ENCODE data around the gene CCS. TPM values are rescaled to one million over a fixed set of nuclear protein-coding genes. Genes with fewer than 3 reads are reported as not detected.

Gene CCS
- total RNA-seq, 1 experiment from 2014 or later: 25.8 TPM

- intact Hi-C loops (cut with micrococcal nuclease): loop anchor here (5.0 kb wide), 1 partner anchor 67 kb away; no protein-coding TSS in a partner anchor
- peak overlapping the region; percentile 97 for H3K4me3 Mint-ChIP-seq (ENCODE audit: unreplicated experiment)
- peaks cover 100% of the 10 kb centered on the region for H3K36me3 Mint-ChIP-seq (ENCODE audit: insufficient read depth, unreplicated experiment)
- no peak overlapping the region for H3K27ac Mint-ChIP-seq (ENCODE audit: low read depth, unreplicated experiment)
- ChIA-PET POLR2A (interaction anchor here (1.0 to 17.6 kb wide), 2 partner anchors 10 to 24 kb away, joined by 4 to 420 read pairs; partner anchors contain the start of gene RBM14), CTCF (interaction anchor here (0.6 kb wide), 1 partner anchor 22 kb away, joined by 3 read pairs; no protein-coding TSS in a partner anchor)
- no peaks in the 10 kb centered on the region for H3K9me3 Mint-ChIP-seq (ENCODE audit: unreplicated experiment)
- H3K4me1 Mint-ChIP-seq (ENCODE audit: insufficient read depth, unreplicated experiment): peaks cover 59% of the 10 kb centered on the region
- no TSS peak for BruUV-seq (replicated peaks)
- DNase-seq (ENCODE audit: unreplicated experiment): no peak
- TF ChIP-seq CTCF (IDR thresholded peaks at IDR 0.05; ENCODE audit: unreplicated experiment): no peak
- no peaks in the 10 kb centered on the region for H3K27me3 Mint-ChIP-seq (ENCODE audit: insufficient read depth, unreplicated experiment)
These were observed 50.9 kb downstream of the CCS start for GRCh38 chr11:66643745-66644437.

- Mint-ChIP-seq H3K27me3 (ENCODE audit: insufficient read depth, unreplicated experiment) (no peaks in the 10 kb centered on the region), H3K36me3 (ENCODE audit: insufficient read depth, unreplicated experiment) (peaks cover 100% of the 10 kb centered on the region), H3K4me3 (ENCODE audit: unreplicated experiment) (no peak overlapping the region), H3K4me1 (ENCODE audit: insufficient read depth, unreplicated experiment) (peaks cover 38% of the 10 kb centered on the region), H3K27ac (ENCODE audit: low read depth, unreplicated experiment) (no peak overlapping the region), H3K9me3 (ENCODE audit: unreplicated experiment) (no peaks in the 10 kb centered on the region)
- intact Hi-C loops (cut with micrococcal nuclease): no loop called here
- no peak for TF ChIP-seq CTCF (IDR thresholded peaks at IDR 0.05; ENCODE audit: unreplicated experiment)
- BruUV-seq (replicated peaks): no TSS peak
- ChIA-PET CTCF (no interaction called here), POLR2A (interaction anchor here (0.9 to 5.2 kb wide), 3 partner anchors 9 to 40 kb away, joined by 4 to 48 read pairs (median 6); partner anchors contain the start of gene RBM4)
- DNase-seq (ENCODE audit: unreplicated experiment): no peak
These were observed 53.8 kb downstream of the CCS start for GRCh38 chr11:66646828-66647227.

- no peak for TF ChIP-seq CTCF (IDR thresholded peaks at IDR 0.05; ENCODE audit: unreplicated experiment)
- ChIA-PET CTCF (interaction anchor here (0.6 kb wide), 1 partner anchor 582 kb away, joined by 3 read pairs; no protein-coding TSS in a partner anchor), POLR2A (interaction anchor here (1.9 to 5.2 kb wide), 2 partner anchors 12 to 33 kb away, joined by 6 to 48 read pairs; partner anchors contain the start of genes RBM14 and RBM4)
- BruUV-seq (replicated peaks): no TSS peak
- Mint-ChIP-seq H3K4me1 (ENCODE audit: insufficient read depth, unreplicated experiment) (peaks cover 26% of the 10 kb centered on the region), H3K27ac (ENCODE audit: low read depth, unreplicated experiment) (no peak overlapping the region), H3K9me3 (ENCODE audit: unreplicated experiment) (no peaks in the 10 kb centered on the region), H3K4me3 (ENCODE audit: unreplicated experiment) (no peak overlapping the region), H3K27me3 (ENCODE audit: insufficient read depth, unreplicated experiment) (no peaks in the 10 kb centered on the region), H3K36me3 (ENCODE audit: insufficient read depth, unreplicated experiment) (peaks cover 95% of the 10 kb centered on the region)
- intact Hi-C loops (cut with micrococcal nuclease): no loop called here
- DNase-seq (ENCODE audit: unreplicated experiment): no peak
These were observed 56.9 kb downstream of the CCS start for GRCh38 chr11:66649903-66650302.

- Mint-ChIP-seq H3K27ac (ENCODE audit: low read depth, unreplicated experiment) (no peak overlapping the region), H3K4me3 (ENCODE audit: unreplicated experiment) (no peak overlapping the region), H3K4me1 (ENCODE audit: insufficient read depth, unreplicated experiment) (peaks cover 19% of the 10 kb centered on the region), H3K9me3 (ENCODE audit: unreplicated experiment) (no peaks in the 10 kb centered on the region), H3K36me3 (ENCODE audit: insufficient read depth, unreplicated experiment) (peaks cover 94% of the 10 kb centered on the region), H3K27me3 (ENCODE audit: insufficient read depth, unreplicated experiment) (no peaks in the 10 kb centered on the region)
- no peak for DNase-seq (ENCODE audit: unreplicated experiment)
- CTCF ChIA-PET: interaction anchor here (1.3 kb wide), 1 partner anchor 10 kb away, joined by 3 read pairs; no protein-coding TSS in a partner anchor
- BruUV-seq (replicated peaks): no TSS peak
- POLR2A ChIA-PET: interaction anchor here (0.8 to 5.2 kb wide), 4 partner anchors 10 to 28 kb away, joined by 3 to 48 read pairs (median 4); partner anchors contain the start of genes RBM4 and RBM4B
- TF ChIP-seq CTCF (IDR thresholded peaks at IDR 0.05; ENCODE audit: unreplicated experiment): no peak
- intact Hi-C loops (cut with micrococcal nuclease): no loop called here
These were observed 58.0 kb downstream of the CCS start for GRCh38 chr11:66651016-66651415.

Measured in MCF 10A (cell line).